ENCODE results near the gene CAMK2N2. TPM values are rescaled to one million over a fixed set of nuclear protein-coding genes. Genes with fewer than 3 reads are reported as not detected.

CAMK2N2 gene
- total RNA-seq, 1 donor from 2014 or later = 2.6 TPM

DNA sequence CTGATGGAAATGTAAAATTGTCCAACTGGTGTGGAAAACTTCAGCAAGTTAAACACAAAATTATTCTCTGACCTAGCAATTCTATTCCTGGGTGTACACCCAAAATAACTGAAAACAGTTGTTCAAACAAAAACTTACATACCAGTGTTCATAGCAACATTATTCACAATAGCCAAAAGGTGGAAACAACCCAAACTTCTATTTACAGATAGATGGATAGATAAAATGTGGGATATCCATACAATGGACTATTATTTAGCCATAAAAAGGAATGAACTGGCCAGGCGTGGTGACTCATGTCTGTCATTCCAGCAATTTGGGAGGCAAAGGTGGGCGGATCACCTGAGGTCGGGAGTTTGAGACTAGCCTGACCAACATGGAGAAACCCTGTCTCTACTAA, 38.8 kb downstream of the CAMK2N2 start:
- DNase-seq (ENCODE audit: low read depth) = no peak
- no peak overlapping the region for H3K4me2 ChIP-seq (ENCODE audit: low read length)
- no peaks in the 10 kb centered on the region for H3K4me1 Mint-ChIP-seq (ENCODE audit: low read depth, unreplicated experiment)

DNA sequence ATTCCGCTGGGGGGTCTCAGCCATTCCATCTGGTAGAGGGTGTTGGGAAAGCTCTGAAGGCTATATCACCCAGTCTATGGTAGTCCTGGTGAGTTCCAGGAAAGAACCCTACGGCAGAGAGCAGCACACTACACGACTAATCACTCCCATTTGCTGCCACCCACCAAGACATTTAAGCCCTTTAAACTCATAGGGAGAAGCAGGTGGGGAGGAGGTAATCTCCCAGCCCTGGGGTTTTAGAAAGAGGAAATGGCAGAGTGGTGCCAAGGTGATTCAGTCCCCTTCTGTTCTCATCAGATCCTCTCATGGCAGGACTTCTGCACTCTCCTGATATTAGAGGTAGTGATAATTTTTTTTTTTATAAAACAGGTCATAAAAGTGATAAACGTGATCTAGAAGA, 42.5 kb downstream of the CAMK2N2 start:
- H3K27ac ChIP-seq (ENCODE audit: low read depth, low read length) = no peak overlapping the region
- no peak overlapping the region for H3K4me2 ChIP-seq (ENCODE audit: low read length)
- peaks cover 21% of the 10 kb centered on the region for H3K27me3 Mint-ChIP-seq (ENCODE audit: low read depth, unreplicated experiment)
- H2AFZ ChIP-seq (ENCODE audit: low read depth, low read length) = no peak overlapping the region
- H3K4me1 Mint-ChIP-seq (ENCODE audit: low read depth, unreplicated experiment) = no peaks in the 10 kb centered on the region
- no peak for FAIRE-seq
- H3K9me3 ChIP-seq (ENCODE audit: insufficient read depth, low read depth, low read length) = no peaks in the 10 kb centered on the region
- no peak for DNase-seq (ENCODE audit: low read depth)
- H3K27ac Mint-ChIP-seq (ENCODE audit: unreplicated experiment) = no peak overlapping the region
- H3K4me3 ChIP-seq (ENCODE audit: insufficient read depth, low read depth, low read length) = no peak overlapping the region
- TF ChIP-seq EZH2 (IDR thresholded peaks at IDR 0.05; ENCODE audit: insufficient read depth, low read length) = no peak
- TF ChIP-seq, protein P1, sequence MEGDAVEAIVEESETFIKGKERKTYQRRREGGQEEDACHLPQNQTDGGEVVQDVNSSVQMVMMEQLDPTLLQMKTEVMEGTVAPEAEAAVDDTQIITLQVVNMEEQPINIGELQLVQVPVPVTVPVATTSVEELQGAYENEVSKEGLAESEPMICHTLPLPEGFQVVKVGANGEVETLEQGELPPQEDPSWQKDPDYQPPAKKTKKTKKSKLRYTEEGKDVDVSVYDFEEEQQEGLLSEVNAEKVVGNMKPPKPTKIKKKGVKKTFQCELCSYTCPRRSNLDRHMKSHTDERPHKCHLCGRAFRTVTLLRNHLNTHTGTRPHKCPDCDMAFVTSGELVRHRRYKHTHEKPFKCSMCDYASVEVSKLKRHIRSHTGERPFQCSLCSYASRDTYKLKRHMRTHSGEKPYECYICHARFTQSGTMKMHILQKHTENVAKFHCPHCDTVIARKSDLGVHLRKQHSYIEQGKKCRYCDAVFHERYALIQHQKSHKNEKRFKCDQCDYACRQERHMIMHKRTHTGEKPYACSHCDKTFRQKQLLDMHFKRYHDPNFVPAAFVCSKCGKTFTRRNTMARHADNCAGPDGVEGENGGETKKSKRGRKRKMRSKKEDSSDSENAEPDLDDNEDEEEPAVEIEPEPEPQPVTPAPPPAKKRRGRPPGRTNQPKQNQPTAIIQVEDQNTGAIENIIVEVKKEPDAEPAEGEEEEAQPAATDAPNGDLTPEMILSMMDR (IDR thresholded peaks at IDR 0.05; ENCODE audit: insufficient read depth, low read depth, low read length) = no peak
- H4K20me1 ChIP-seq (ENCODE audit: insufficient read depth, low read length) = no peaks in the 10 kb centered on the region
- H3K36me3 Mint-ChIP-seq (ENCODE audit: low read depth, unreplicated experiment) = no peaks in the 10 kb centered on the region
- H3K4me1 ChIP-seq (ENCODE audit: insufficient read depth, low read length) = no peaks in the 10 kb centered on the region
- H3K9ac ChIP-seq (ENCODE audit: low read length) = no peak overlapping the region
- H3K79me2 ChIP-seq (ENCODE audit: insufficient read depth, low read length) = no peaks in the 10 kb centered on the region
- H3K27me3 ChIP-seq (ENCODE audit: insufficient read depth, low read length) = peaks cover 2% of the 10 kb centered on the region
- no peak overlapping the region for H3K4me3 Mint-ChIP-seq (ENCODE audit: unreplicated experiment)
- H3K9me3 Mint-ChIP-seq (ENCODE audit: unreplicated experiment) = no peaks in the 10 kb centered on the region
- H3K36me3 ChIP-seq (ENCODE audit: insufficient read depth, low read length) = no peaks in the 10 kb centered on the region

More for the DNA sequence above, 38.8 kb downstream of the CAMK2N2 start:
- H3K27ac ChIP-seq (ENCODE audit: low read depth, low read length) = no peak overlapping the region
- no peaks in the 10 kb centered on the region for H3K9me3 Mint-ChIP-seq (ENCODE audit: unreplicated experiment)
- H3K36me3 ChIP-seq (ENCODE audit: insufficient read depth, low read length) = no peaks in the 10 kb centered on the region
- H4K20me1 ChIP-seq (ENCODE audit: insufficient read depth, low read length) = no peaks in the 10 kb centered on the region
- H3K27ac Mint-ChIP-seq (ENCODE audit: unreplicated experiment) = no peak overlapping the region
- peaks cover 7% of the 10 kb centered on the region for H3K27me3 ChIP-seq (ENCODE audit: insufficient read depth, low read length)
- no peak for FAIRE-seq
- H3K27me3 Mint-ChIP-seq (ENCODE audit: low read depth, unreplicated experiment) = peaks cover 38% of the 10 kb centered on the region
- no peak overlapping the region for H3K4me3 ChIP-seq (ENCODE audit: insufficient read depth, low read depth, low read length)
- H3K79me2 ChIP-seq (ENCODE audit: insufficient read depth, low read length) = no peaks in the 10 kb centered on the region
- H2AFZ ChIP-seq (ENCODE audit: low read depth, low read length) = no peak overlapping the region
- H3K4me1 ChIP-seq (ENCODE audit: insufficient read depth, low read length) = no peaks in the 10 kb centered on the region
- no peak overlapping the region for H3K4me3 Mint-ChIP-seq (ENCODE audit: unreplicated experiment)
- no peaks in the 10 kb centered on the region for H3K36me3 Mint-ChIP-seq (ENCODE audit: low read depth, unreplicated experiment)
- H3K9ac ChIP-seq (ENCODE audit: low read length) = no peak overlapping the region
- TF ChIP-seq EZH2 (IDR thresholded peaks at IDR 0.05; ENCODE audit: insufficient read depth, low read length) = no peak
- TF ChIP-seq, protein P1 (IDR thresholded peaks at IDR 0.05; ENCODE audit: insufficient read depth, low read depth, low read length) = no peak
- no peaks in the 10 kb centered on the region for H3K9me3 ChIP-seq (ENCODE audit: insufficient read depth, low read depth, low read length)

DNA sequence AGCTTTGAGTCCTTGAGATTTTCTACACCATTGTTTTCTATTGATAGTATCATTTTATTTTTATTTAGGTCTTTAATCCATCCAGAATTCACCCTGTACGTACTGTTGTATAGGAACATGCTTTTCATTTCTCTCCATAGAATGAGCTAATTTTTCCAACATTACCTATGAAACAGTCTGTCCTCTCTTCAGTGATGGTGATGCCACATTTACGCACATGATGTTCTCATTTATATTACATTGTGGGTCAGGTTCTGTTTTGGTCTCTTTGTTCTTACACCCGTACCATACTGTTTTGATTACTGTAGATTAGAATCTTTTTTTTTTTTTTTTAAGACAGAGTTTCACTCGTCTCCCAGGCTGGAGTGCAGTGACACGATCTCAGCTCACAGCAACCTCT, 49.6 kb downstream of the CAMK2N2 start:
- no peak overlapping the region for H3K27ac Mint-ChIP-seq (ENCODE audit: unreplicated experiment)
- Histone ChIP-seq H4K20me1 (ENCODE audit: insufficient read depth, low read length) (no peaks in the 10 kb centered on the region), H3K36me3 (ENCODE audit: insufficient read depth, low read length) (no peaks in the 10 kb centered on the region), H3K9ac (ENCODE audit: low read length) (no peak overlapping the region), H3K4me1 (ENCODE audit: insufficient read depth, low read length) (no peaks in the 10 kb centered on the region), H3K9me3 (ENCODE audit: insufficient read depth, low read depth, low read length) (no peaks in the 10 kb centered on the region), H3K4me2 (ENCODE audit: low read length) (no peak overlapping the region), H2AFZ (ENCODE audit: low read depth, low read length) (no peak overlapping the region), H3K27ac (ENCODE audit: low read depth, low read length) (no peak overlapping the region), H3K4me3 (ENCODE audit: insufficient read depth, low read depth, low read length) (no peak overlapping the region), H3K79me2 (ENCODE audit: insufficient read depth, low read length) (no peaks in the 10 kb centered on the region), H3K27me3 (ENCODE audit: insufficient read depth, low read length) (peaks cover 9% of the 10 kb centered on the region)
- H3K4me1 Mint-ChIP-seq (ENCODE audit: low read depth, unreplicated experiment) = no peaks in the 10 kb centered on the region
- FAIRE-seq (no peak), DNase-seq (ENCODE audit: low read depth) (no peak)
- no peak for TF ChIP-seq EZH2 (IDR thresholded peaks at IDR 0.05; ENCODE audit: insufficient read depth, low read length)
- TF ChIP-seq, protein P1 (IDR thresholded peaks at IDR 0.05; ENCODE audit: insufficient read depth, low read depth, low read length) = no peak
- no peaks in the 10 kb centered on the region for H3K9me3 Mint-ChIP-seq (ENCODE audit: unreplicated experiment)
- no peaks in the 10 kb centered on the region for H3K36me3 Mint-ChIP-seq (ENCODE audit: low read depth, unreplicated experiment)
- H3K4me3 Mint-ChIP-seq (ENCODE audit: unreplicated experiment) = no peak overlapping the region
- peaks cover 12% of the 10 kb centered on the region for H3K27me3 Mint-ChIP-seq (ENCODE audit: low read depth, unreplicated experiment)

Data from astrocyte (in vitro differentiated cells and primary cell).